ENCODE data around the gene ARHGAP45.
"Not testable (repeated sequence)": the region's sequence is repeated elsewhere in the genome, so short reads cannot be mapped to it uniquely, and the experiment has no call there.

Gene ARHGAP45

GRCh38 chr19:1121395-1121794 is 54.4 kb downstream of the ARHGAP45 start:
- no peak for DNase-seq

- DNase-seq, result no peak
These were observed 55.3 kb downstream of the ARHGAP45 start for GRCh38 chr19:1122021-1122971.

GRCh38 chr19:1122972-1123363 is 56.0 kb downstream of the ARHGAP45 start:
- peak; percentile 87 for DNase-seq

- DNase-seq, result no peak
These were observed 56.4 kb downstream of the ARHGAP45 start for GRCh38 chr19:1123381-1123780.

GRCh38 chr19:1123885-1124677 is 57.1 kb downstream of the ARHGAP45 start:
- DNase-seq, result no peak

- DNase-seq, result no peak
These were observed 58.9 kb downstream of the ARHGAP45 start for GRCh38 chr19:1125601-1126467.

GRCh38 chr19:1126984-1127760 is 60.2 kb downstream of the ARHGAP45 start:
- DNase-seq, result no peak

- no peak for DNase-seq
These were observed 61.1 kb downstream of the ARHGAP45 start for GRCh38 chr19:1128106-1128505.

- not testable (repeated sequence) for DNase-seq
These were observed 62.1 kb downstream of the ARHGAP45 start for GRCh38 chr19:1129084-1129483.

GRCh38 chr19:1129535-1129934 is 62.6 kb downstream of the ARHGAP45 start:
- no peak for DNase-seq

GRCh38 chr19:1130771-1131717 is 64.1 kb downstream of the ARHGAP45 start:
- DNase-seq, result peak; percentile 65

GRCh38 chr19:1131718-1132551 is 65.0 kb downstream of the ARHGAP45 start:
- DNase-seq, result peak; percentile 94

- peak; percentile 51 for DNase-seq
These were observed 65.8 kb downstream of the ARHGAP45 start for GRCh38 chr19:1132552-1133383.

- DNase-seq, result peak; percentile 92
These were observed 66.5 kb downstream of the ARHGAP45 start for GRCh38 chr19:1133471-1133929.

GRCh38 chr19:1134431-1134830 is 67.5 kb downstream of the ARHGAP45 start:
- no peak for DNase-seq

GRCh38 chr19:1135454-1135853 is 68.5 kb downstream of the ARHGAP45 start:
- DNase-seq, result no peak

GRCh38 chr19:1136201-1136600 is 69.2 kb downstream of the ARHGAP45 start:
- DNase-seq, result no peak

Measured in activated CD4-positive, alpha-beta T cell treated with anti-CD3 and anti-CD28 coated beads, Interleukin-2, Interleukin-6, amounts not matched to agents 100 ng/mL and 50 ng/mL, durations not matched to agents 16 hours and 8 hours (primary cell).